Lower leg skin (tissue), 4 donors: ENCODE measurements around the gene MCMBP. TPM values are rescaled to one million over a fixed set of nuclear protein-coding genes. Genes with fewer than 3 reads are reported as not detected.
"Not testable (repeated sequence)": the region's sequence is repeated elsewhere in the genome, so short reads cannot be mapped to it uniquely, and the experiment has no call there.

Experiments used
- DNase-seq, 2 donors: peaks; one replicate each; pipeline ENCODE4 v3.0.0-alpha.2; 2019; ENCODE audit warnings: low spot score in 2 of 2
- H3K4me3 ChIP-seq: fragments of 200-600 bp; sonication (generic); 2 replicates; pipeline ENCODE4 v1.5.1; 2017; ENCODE audit warnings: mild to moderate bottlenecking, low read depth; ENCODE audit not compliant: poor library complexity, severe bottlenecking
- POLR2A ChIP-seq, 2 donors: fragments of 450-650 bp; IDR thresholded peaks; one replicate each; pipeline ENCODE4 v1.6.1; 2016 to 2017; ENCODE audit warnings: antibody characterized with exemption in 2 of 2, mild to moderate bottlenecking in 1 of 2, moderate library complexity in 1 of 2
- WGBS, 2 donors: methylation state at CpG; one replicate each; pipeline ENCODE4 v1.1.5; 2018; 5-methylcytosine and 5-hydroxymethylcytosine counted together
- intact Hi-C: fragments of 100-400 bp; cut with DNase I; formaldehyde crosslinking; loops from one replicate; pipeline ENCODE4 v1.15.0; 2023; ENCODE audit warnings: low total_unique reads
- total RNA-seq, 4 donors: library from RNA; depleted of rRNA; stranded (reverse); fragments of >200 nt; gene quantifications; one replicate each; pipeline ENCODE4 v1.1.0, GENCODE V29; 2016
- TF ChIP-seq, protein P1 (sequence below), 3 donors: fragments of 450-650 bp; IDR thresholded peaks; one replicate each; pipeline ENCODE4 v1.5.1; 2016; ENCODE audit warnings: antibody characterized with exemption in 3 of 3, mild to moderate bottlenecking in 3 of 3, moderate library complexity in 2 of 3

MCMBP gene
- total RNA-seq, 4 donors from 2014 or later: 48.6 to 62.5 (median 52.0) TPM

DNA sequence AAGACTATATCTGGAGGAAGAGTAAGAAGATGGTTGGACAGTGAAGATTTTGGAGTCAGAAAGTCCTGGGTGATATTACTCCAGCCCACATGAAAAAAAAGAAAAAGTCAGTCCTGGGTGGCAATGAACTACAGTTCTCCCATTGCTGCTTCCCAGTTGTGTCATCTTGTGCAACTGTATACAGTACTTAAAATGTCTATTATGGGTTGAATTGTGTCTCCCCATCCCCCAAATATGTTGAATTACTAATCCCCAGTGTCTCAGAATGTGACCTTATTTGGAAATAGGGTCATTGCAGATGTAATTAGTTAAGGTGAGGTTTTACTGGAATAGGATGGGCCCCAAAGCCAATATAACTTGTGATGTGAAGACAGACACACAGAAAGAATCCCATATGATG lies 35.5 kb upstream of the MCMBP start:
- no peak for DNase-seq
- intact Hi-C loops: no loop called here
- no peak overlapping the region for H3K4me3 ChIP-seq
- TF ChIP-seq, protein P1, sequence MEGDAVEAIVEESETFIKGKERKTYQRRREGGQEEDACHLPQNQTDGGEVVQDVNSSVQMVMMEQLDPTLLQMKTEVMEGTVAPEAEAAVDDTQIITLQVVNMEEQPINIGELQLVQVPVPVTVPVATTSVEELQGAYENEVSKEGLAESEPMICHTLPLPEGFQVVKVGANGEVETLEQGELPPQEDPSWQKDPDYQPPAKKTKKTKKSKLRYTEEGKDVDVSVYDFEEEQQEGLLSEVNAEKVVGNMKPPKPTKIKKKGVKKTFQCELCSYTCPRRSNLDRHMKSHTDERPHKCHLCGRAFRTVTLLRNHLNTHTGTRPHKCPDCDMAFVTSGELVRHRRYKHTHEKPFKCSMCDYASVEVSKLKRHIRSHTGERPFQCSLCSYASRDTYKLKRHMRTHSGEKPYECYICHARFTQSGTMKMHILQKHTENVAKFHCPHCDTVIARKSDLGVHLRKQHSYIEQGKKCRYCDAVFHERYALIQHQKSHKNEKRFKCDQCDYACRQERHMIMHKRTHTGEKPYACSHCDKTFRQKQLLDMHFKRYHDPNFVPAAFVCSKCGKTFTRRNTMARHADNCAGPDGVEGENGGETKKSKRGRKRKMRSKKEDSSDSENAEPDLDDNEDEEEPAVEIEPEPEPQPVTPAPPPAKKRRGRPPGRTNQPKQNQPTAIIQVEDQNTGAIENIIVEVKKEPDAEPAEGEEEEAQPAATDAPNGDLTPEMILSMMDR (IDR thresholded peaks at IDR 0.05): no peak
- no peak for TF ChIP-seq POLR2A (IDR thresholded peaks at IDR 0.05)

DNA sequence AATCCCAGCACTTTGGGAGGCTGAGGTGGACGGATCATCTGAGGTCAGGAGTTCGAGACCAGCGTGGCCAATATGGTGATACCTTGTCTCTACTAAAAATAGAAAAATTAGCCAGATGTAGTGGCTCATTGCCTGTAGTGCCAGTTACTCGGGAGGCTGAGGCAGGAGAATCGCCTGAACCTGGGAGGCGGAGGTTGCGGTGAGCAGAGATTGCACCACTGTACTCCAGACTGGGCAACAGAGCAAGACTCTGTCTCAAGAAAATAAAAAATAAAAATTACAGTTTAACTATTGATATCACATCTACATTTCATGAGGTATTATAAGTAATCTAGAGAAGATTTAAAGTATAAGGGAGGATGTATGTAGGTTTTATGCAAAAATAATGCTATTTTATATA lies 35.1 kb upstream of the MCMBP start:
- 95 to 97% methylated on average over 7 of the region's 7 CpGs for WGBS, 2 donors
- H3K4me3 ChIP-seq, DNase-seq, intact Hi-C loops: not testable (repeated sequence)

DNA sequence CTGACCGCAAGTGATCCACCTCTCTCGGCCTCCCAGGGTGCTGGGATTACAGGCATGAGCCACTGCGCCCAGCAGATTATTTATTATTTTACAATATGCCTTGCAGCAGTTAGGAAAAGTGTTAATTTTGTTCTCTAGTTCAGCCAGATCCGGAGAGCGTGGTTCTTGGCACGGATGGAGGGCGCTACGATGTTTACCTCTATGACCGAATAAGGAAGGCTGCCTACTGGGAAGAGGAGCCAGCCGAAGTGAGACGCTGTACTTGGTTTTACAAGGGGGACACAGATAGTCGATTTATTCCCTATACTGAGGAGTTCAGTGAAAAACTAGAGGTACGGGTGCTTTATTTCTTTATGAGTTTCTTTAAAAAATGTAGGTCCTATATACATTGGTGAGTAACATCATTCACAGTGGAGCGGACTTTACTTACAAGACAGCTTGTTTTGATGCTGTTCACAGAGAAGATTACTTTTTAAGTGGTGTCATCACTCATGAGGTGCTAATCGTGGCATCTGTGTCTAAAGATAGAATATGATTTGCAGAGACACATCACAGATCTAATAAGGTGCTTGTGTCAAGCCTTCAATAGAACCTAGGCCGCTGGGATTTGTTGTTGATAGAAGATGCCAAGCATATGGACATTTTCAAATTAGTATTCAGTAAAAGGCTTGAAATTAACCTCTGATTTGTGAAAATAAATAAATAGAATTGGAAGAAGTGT lies 31.5 kb upstream of the MCMBP start:
- no peak overlapping the region for H3K4me3 ChIP-seq
- TF ChIP-seq POLR2A (IDR thresholded peaks at IDR 0.05): no peak
- TF ChIP-seq, protein P1 (IDR thresholded peaks at IDR 0.05): no peak
- intact Hi-C loops: no loop called here
- WGBS, 2 donors: 87 to 91% methylated on average over 16 of the region's 16 CpGs
- no peak for DNase-seq

DNA sequence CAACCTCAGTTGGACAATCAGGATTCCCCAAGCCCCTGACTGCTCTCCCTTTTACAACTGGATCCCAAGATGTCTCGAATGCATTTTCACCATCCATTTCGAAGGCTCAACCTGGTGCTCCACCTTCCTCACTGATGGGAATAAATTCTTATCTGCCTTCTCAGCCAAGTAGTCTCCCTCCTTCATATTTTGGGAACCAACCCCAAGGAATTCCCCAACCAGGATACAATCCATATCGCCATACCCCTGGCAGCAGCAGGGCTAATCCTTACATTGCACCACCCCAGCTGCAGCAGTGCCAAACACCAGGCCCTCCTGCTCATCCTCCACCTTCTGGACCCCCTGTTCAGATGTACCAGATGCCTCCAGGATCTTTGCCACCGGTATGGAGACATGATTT lies 25.9 kb upstream of the MCMBP start:
- intact Hi-C loops: no loop called here
- no peak overlapping the region for H3K4me3 ChIP-seq
- DNase-seq: no peak
- 86 to 93% methylated on average over 4 of the region's 4 CpGs for WGBS, 2 donors
- TF ChIP-seq POLR2A (IDR thresholded peaks at IDR 0.05): no peak

DNA sequence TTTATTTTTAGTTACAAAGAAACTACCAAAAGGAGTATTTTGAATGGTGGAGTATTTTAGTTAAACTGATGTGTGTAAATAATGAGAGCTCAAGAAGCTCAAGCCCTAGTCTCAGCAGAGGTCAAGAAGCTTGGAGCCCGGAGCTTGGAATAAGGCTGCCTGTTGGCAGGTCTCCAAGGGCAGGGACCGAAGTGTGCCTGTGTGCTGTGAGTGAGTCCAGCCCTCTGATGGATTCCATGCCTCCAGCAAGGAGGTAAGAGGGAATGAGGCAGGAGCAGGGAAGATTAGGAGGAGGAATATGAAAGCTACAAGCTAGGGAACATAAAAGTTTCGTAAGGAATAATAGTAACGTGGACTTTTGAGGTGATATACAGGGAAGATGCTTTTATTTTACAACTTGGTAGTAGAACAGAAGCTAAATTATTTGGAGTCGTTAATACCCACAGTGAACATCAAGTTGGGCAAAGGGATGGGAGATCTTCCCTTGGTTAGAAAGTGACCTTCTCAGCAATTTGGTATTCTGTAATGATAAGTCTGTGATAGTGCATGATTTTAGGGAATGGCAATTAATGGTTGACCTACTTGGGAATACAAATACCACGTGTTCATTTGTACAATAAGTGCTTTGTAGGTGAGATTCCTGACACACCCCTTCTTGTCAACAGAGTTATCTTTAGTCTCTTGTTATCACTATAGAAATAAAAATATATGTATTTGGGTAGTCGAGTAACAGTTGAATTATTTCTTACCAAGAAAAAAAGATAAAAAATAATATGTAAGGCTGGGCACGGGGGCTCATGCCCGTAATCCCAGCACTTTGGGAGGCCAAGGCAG lies 24.5 kb upstream of the MCMBP start:
- no peak for DNase-seq
- WGBS, 2 donors: 57 to 60% methylated on average over 9 of the region's 9 CpGs
- no peak overlapping the region for H3K4me3 ChIP-seq
- intact Hi-C loops: no loop called here
- TF ChIP-seq, protein P1 (IDR thresholded peaks at IDR 0.05): no peak
- no peak for TF ChIP-seq POLR2A (IDR thresholded peaks at IDR 0.05)

DNA sequence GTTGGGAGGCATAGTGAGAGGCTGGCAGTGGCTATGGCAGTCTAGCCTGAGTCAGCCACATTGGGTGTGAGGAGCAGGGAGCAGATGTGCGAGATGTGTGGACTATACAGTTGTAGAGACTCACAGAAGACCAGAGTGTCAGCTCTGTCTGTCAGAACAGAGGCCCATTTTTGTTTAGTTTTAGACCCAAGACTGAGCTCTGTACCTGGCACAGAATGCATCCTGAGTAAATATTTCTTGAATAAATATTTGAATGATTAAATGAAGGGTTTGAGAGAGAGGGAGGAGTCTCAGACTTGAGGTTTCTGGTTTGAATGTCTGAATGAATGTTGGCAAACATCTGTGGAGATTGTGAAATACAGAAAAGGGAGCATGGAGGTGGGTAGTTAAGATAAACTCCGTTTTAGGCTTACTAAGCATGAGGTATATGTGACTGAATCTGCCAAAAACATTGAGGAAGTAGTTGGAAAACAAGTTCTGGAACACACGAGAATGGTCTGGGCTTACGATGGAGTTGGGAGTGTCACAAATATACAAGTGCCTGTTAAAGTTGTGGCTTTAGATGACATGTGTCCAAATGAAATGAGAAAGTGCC lies 23.5 kb upstream of the MCMBP start:
- WGBS, 2 donors: 21 to 27% methylated on average over 4 of the region's 4 CpGs
- TF ChIP-seq, protein P1 (IDR thresholded peaks at IDR 0.05): no peak
- TF ChIP-seq POLR2A (IDR thresholded peaks at IDR 0.05): no peak
- no peak overlapping the region for H3K4me3 ChIP-seq
- DNase-seq: no peak
- intact Hi-C loops: no loop called here
